Esophagus squamous epithelium (tissue), 5 donors: ENCODE results near the gene ACKR1. TPM values are rescaled to one million over a fixed set of nuclear protein-coding genes. Genes with fewer than 3 reads are reported as not detected.

Experiments used
- DNase-seq: peaks from one replicate; lab custom pipeline; 2025; lab: John Stamatoyannopoulos, UW
- H3K27ac ChIP-seq, 4 donors: fragments of 200-600 bp; sonication (generic); one replicate each; pipeline ENCODE4 v1.5.1; 2016 to 2019; ENCODE audit warnings: mild to moderate bottlenecking in 1 of 4
- H3K27me3 ChIP-seq, 4 donors: fragments of 200-600 bp; sonication (generic); 1 replicate in 3 of 4; 2 replicates in 1 of 4; pipeline versions ENCODE4 v1.5.1 to v1.6.0; 2017 to 2021; ENCODE audit warnings: antibody characterized with exemption in 1 of 4
- H3K36me3 ChIP-seq, 3 donors: fragments of 200-600 bp; sonication (generic); one replicate each; pipeline ENCODE4 v1.5.1; 2016 to 2019
- H3K4me1 ChIP-seq, 3 donors: fragments of 200-600 bp; sonication (generic); one replicate each; pipeline ENCODE4 v1.5.1; 2017 to 2019
- H3K4me3 ChIP-seq, 4 donors: fragments of 200-600 bp; sonication (generic); 1 replicate in 3 of 4; 2 replicates in 1 of 4; pipeline ENCODE4 v1.5.1; 2016 to 2019; ENCODE audit warnings: mild to moderate bottlenecking in 2 of 4, moderate library complexity in 1 of 4
- H3K9me3 ChIP-seq, 3 donors: fragments of 200-600 bp; sonication (generic); one replicate each; pipeline ENCODE4 v1.5.1; 2016 to 2019
- POLR2A ChIP-seq, 4 donors: fragments of 450-650 bp; IDR thresholded peaks; one replicate each; pipeline ENCODE4 v1.6.1; 2017; ENCODE audit warnings: antibody characterized with exemption in 4 of 4, mild to moderate bottlenecking in 4 of 4, moderate library complexity in 3 of 4
- WGBS, 2 donors: methylation state at CpG; one replicate each; pipeline ENCODE4 v1.1.5; 2018; 5-methylcytosine and 5-hydroxymethylcytosine counted together
- intact Hi-C: fragments of 100-400 bp; cut with DNase I; formaldehyde crosslinking; loops from one replicate; pipeline ENCODE4 v1.15.0; 2022
- total RNA-seq, 4 donors: library from RNA; depleted of rRNA; stranded (reverse); fragments of >200 nt; gene quantifications; one replicate each; pipeline ENCODE4 v1.1.0, GENCODE V29; 2016
- TF ChIP-seq, protein P1 (sequence below), 6 experiments: fragments of 450-650 bp in 4 of 6; fragments of 200-600 bp in 2 of 6; sonication (generic) in 2 of 6; IDR thresholded peaks; one replicate each; pipeline ENCODE4 v1.5.1; 2016 to 2019; ENCODE audit warnings: antibody characterized with exemption in 6 of 6, mild to moderate bottlenecking in 4 of 6, moderate library complexity in 4 of 6
- donor health status: DM: yes; HTN: yes; CAD: no.

ACKR1 gene
- total RNA-seq, 4 donors from 2014 or later = 2.2 to 67.9 (median 33.7) TPM

DNA sequence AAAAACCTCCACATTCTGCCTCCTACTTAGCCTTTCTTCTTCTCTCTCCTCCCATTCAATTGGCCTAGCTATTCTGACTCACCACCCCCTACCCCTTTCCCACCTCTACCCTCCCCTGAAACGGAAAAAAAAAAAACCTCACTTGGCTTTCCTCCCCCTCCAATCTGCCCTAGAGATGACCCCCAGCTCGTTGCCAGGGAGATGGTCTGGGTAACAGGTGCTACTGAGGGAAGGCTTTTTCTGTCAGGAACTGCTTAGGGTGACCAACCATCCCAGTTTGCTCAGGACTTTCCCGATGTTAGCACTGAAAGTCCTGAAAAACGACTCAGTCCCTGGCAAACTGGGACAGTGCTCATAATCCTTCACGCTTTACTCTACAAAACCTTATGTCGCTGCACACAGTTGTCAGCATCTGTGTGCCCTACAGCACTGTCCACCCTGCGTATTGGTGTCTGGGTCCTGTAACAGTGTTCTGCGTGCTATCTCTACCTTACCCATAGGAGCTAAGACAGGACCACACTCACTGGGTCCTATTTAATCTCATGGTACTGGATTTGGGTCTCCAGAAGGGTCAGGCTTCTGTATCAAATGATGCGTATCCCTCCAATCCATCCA lies 41.0 kb upstream of the ACKR1 start:
- 61 to 63% methylated on average over 8 of the region's 9 CpGs for WGBS, 2 donors
- H3K9me3 ChIP-seq = no peaks in the 10 kb centered on the region
- H3K27me3 ChIP-seq = peaks cover 0 to 55% (median 2%) of the 10 kb centered on the region in 4 donors
- no peak overlapping the region for H3K27ac ChIP-seq
- intact Hi-C loops = loop anchor here (5.0 kb wide), 2 partner anchors 34 to 49 kb away; no protein-coding TSS in a partner anchor
- H3K4me1 ChIP-seq = peaks cover 0 to 19% (median 6%) of the 10 kb centered on the region in 3 donors
- TF ChIP-seq POLR2A (IDR thresholded peaks at IDR 0.05) = no peak
- TF ChIP-seq, protein P1, sequence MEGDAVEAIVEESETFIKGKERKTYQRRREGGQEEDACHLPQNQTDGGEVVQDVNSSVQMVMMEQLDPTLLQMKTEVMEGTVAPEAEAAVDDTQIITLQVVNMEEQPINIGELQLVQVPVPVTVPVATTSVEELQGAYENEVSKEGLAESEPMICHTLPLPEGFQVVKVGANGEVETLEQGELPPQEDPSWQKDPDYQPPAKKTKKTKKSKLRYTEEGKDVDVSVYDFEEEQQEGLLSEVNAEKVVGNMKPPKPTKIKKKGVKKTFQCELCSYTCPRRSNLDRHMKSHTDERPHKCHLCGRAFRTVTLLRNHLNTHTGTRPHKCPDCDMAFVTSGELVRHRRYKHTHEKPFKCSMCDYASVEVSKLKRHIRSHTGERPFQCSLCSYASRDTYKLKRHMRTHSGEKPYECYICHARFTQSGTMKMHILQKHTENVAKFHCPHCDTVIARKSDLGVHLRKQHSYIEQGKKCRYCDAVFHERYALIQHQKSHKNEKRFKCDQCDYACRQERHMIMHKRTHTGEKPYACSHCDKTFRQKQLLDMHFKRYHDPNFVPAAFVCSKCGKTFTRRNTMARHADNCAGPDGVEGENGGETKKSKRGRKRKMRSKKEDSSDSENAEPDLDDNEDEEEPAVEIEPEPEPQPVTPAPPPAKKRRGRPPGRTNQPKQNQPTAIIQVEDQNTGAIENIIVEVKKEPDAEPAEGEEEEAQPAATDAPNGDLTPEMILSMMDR (IDR thresholded peaks at IDR 0.05) = no peak
- DNase-seq = no peak
- no peaks in the 10 kb centered on the region for H3K36me3 ChIP-seq
- no peak overlapping the region for H3K4me3 ChIP-seq

DNA sequence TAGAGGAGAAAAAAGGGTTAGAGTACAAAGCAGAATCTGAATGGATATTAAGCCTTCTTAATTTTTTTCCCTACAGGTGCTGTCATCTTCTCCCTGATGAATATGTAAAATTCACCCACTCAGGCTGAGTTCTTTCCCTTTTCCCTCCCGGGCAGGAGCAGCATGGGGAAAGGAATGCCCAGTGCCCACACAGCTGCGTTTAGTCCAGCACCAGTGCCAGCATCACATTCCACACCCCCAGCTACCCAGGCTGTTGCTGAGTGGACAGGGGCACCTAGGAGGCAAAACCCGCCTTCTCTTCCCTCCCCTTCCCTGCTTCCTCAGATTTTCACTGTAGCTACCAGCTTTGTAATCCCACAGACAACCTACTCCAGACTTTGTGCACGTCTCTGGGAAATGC lies 36.6 kb upstream of the ACKR1 start:
- TF ChIP-seq, protein P1 (IDR thresholded peaks at IDR 0.05) = no peak
- TF ChIP-seq POLR2A (IDR thresholded peaks at IDR 0.05) = no peak
- 45 to 51% methylated on average over 4 of the region's 4 CpGs for WGBS, 2 donors
- intact Hi-C loops = no loop called here

DNA sequence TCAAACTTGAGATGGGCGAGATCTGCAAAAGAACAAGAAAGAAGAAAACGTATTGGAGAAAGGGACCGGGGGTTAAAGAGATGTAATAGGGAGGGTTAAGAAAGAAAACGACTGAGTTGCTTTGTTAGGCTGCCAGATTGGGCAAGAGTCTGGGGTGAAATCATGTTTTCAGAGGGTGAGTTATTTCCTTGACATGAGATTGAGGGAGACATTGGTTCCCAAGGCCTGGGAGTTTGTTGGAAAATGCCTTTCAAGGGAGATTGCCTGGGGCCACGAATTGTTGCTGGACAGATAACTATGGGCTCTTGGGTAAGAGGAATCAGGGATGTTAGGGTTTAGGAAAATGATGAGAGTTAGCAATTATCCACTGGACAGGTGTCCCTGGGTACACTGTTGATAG lies 34.0 kb upstream of the ACKR1 start:
- H3K27me3 ChIP-seq = peaks cover 10 to 98% (median 18%) of the 10 kb centered on the region in 4 donors
- 53 to 61% methylated on average over 5 of the region's 5 CpGs for WGBS, 2 donors

More for the DNA sequence above, 36.6 kb upstream of the ACKR1 start:
- no peak for DNase-seq
- Histone ChIP-seq H3K9me3 (no peaks in the 10 kb centered on the region), H3K4me3 (no peak overlapping the region), H3K36me3 (no peaks in the 10 kb centered on the region), H3K27me3 (peaks cover 10 to 91% (median 18%) of the 10 kb centered on the region in 4 donors), H3K4me1 (peaks cover 8 to 23% (median 10%) of the 10 kb centered on the region in 3 donors), H3K27ac (no peak overlapping the region)

DNA sequence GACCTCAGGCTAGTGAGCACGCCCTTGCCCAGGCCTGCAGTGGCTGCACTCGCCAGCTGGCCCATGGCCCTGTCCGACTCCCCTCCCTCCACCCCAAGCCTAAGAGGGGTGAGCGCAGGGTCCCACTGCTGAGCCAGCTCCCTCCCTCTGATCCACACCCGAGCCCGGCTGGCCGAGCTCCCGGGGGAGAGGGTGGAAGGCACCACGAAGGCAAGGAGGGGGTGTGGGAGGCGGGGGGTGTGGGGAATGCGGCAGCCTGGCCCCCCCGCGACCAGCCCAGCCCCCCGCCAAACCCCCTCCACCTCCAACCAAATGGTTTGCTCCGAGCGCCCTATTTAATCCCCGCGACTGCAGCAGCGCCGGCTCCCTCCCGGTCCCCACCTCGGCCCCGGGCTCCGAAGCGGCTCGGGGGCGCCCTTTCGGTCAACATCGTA lies 33.4 kb upstream of the ACKR1 start, which contains the start of gene CADM3:
Gene CADM3, plus strand, starts transcription at position 362 of the 434 bp plus-strand sequence. CDS start 151 bp downstream, outside the sequence.
- no peak for TF ChIP-seq POLR2A (IDR thresholded peaks at IDR 0.05)
- WGBS, 2 donors = 3% methylated on average over 7 of the region's 29 CpGs; no CpG with 5 or more reads in 1 of the 2 donors
- Histone ChIP-seq H3K27me3 (peaks cover 10 to 97% (median 18%) of the 10 kb centered on the region in 4 donors), H3K27ac (peak within 1 kb of the TSS in 2 of 4 donors; percentile 43 to 51), H3K9me3 (no peaks in the 10 kb centered on the region), H3K4me1 (peaks cover 8 to 28% (median 10%) of the 10 kb centered on the region in 3 donors), H3K4me3 (peak within 1 kb of the TSS in 3 of 4 donors; percentile 30 to 62 (median 41)), H3K36me3 (no peaks in the 10 kb centered on the region)
- DNase-seq = no peak
- intact Hi-C loops = no loop called here

More for the DNA sequence above, 34.0 kb upstream of the ACKR1 start:
- no peak for DNase-seq
- no peaks in the 10 kb centered on the region for H3K9me3 ChIP-seq
- intact Hi-C loops = no loop called here
- peak overlapping the region in 1 of 4 donors; percentile 43 for H3K27ac ChIP-seq
- H3K4me3 ChIP-seq = no peak overlapping the region
- TF ChIP-seq POLR2A (IDR thresholded peaks at IDR 0.05) = no peak
- TF ChIP-seq, protein P1 (IDR thresholded peaks at IDR 0.05) = no peak
- H3K4me1 ChIP-seq = peaks cover 8 to 28% (median 10%) of the 10 kb centered on the region in 3 donors
- no peaks in the 10 kb centered on the region for H3K36me3 ChIP-seq

DNA sequence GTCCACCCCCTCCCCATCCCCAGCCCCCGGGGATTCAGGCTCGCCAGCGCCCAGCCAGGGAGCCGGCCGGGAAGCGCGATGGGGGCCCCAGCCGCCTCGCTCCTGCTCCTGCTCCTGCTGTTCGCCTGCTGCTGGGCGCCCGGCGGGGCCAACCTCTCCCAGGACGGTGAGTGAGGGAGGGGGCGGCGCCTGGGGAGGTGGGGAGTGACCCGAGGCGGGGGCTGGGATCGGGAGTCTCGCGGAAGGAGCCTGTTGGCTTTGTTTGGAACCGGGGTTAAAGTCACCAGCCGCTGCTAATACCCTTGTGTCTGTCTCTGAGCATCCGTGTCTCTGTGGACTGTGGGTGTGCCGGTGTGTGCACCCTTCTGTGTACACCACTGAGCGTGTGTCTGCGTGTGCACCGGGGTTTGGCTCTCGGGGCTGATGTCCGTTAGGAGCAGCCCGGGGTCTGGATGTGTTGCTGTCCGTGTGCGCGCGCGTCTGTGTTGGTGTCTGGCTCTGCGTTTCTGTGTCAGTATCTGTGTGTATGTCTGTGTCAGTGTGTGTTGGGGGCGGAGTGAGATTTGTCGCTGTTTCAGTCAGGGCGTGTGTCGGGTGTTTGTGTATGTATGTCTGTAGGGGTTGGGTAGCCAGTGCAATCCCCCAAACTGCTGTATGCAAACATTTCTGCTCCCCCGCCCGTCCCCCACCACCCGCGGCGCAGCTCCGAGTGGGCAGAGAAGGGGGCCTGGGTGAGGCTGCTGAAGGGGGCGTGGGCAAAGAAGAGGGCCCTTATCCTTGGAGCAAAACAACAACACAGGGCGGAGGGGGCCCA lies 32.8 kb upstream of the ACKR1 start:
- no peak for DNase-seq
- Histone ChIP-seq H3K4me1 (peaks cover 8 to 28% (median 10%) of the 10 kb centered on the region in 3 donors), H3K36me3 (no peaks in the 10 kb centered on the region), H3K4me3 (peak overlapping the region in 3 of 4 donors; percentile 30 to 62 (median 41)), H3K9me3 (no peaks in the 10 kb centered on the region), H3K27ac (peak overlapping the region in 2 of 4 donors; percentile 43 to 51), H3K27me3 (peaks cover 10 to 93% (median 18%) of the 10 kb centered on the region in 4 donors)
- intact Hi-C loops = no loop called here
- WGBS, 2 donors = 0 to 6% methylated on average over 2 to 4 of the region's 49 CpGs
- TF ChIP-seq POLR2A (IDR thresholded peaks at IDR 0.05) = no peak
- TF ChIP-seq, protein P1 (IDR thresholded peaks at IDR 0.05) = no peak
